Stimulated activated naive CD8-positive, alpha-beta T cell treated with anti-CD3 and anti-CD28 coated beads, Interleukin-15, amount 100 ng/mL, for 72 hours (primary cell): ENCODE data around the gene GPR37L1.

Experiments used
- ATAC-seq: fragments of 150-1000 bp; cut with Tn5 transposase; 2 replicates; pipeline ENCODE4 v1.10.0; 2021; ENCODE audit warnings: mild to moderate bottlenecking, moderate library complexity
- DNase-seq, 2 donors: peaks; one replicate each; pipeline ENCODE4 v3.0.0; 2021 to 2022
- H3K27ac Mint-ChIP-seq, 2 donors: one replicate each; pipeline ENCODE4 v1.8.0; 2022; ENCODE audit warnings: mild to moderate bottlenecking in 2 of 2, mixed read lengths in 2 of 2, moderate library complexity in 2 of 2
- H3K27me3 Mint-ChIP-seq: one replicate; pipeline ENCODE4 v1.8.0; 2022; ENCODE audit warnings: mixed read lengths
- H3K4me1 Mint-ChIP-seq: one replicate; pipeline ENCODE4 v1.8.0; 2022; ENCODE audit warnings: mild to moderate bottlenecking, mixed read lengths
- H3K4me3 Mint-ChIP-seq, 2 donors: one replicate each; pipeline ENCODE4 v1.8.0; 2022; ENCODE audit warnings: mild to moderate bottlenecking in 2 of 2, mixed read lengths in 2 of 2, moderate library complexity in 1 of 2
- H3K9me3 Mint-ChIP-seq, 2 donors: one replicate each; pipeline ENCODE4 v1.8.0; 2022; ENCODE audit warnings: mixed read lengths in 2 of 2

GPR37L1 gene

GRCh38 chr1:202154766-202155477 lies 32.2 kb downstream of the GPR37L1 start:
- Mint-ChIP-seq H3K27me3 (no peaks in the 10 kb centered on the region), H3K4me1 (peaks cover 72% of the 10 kb centered on the region), H3K27ac (peak overlapping the region; percentile 74 to 77), H3K9me3 (no peaks in the 10 kb centered on the region), H3K4me3 (peak overlapping the region in 1 of 2 donors; percentile 35)
- DNase-seq, result peak in 1 of 2 donors; percentile 41
- no peak for ATAC-seq

GRCh38 chr1:202155478-202156021 lies 32.8 kb downstream of the GPR37L1 start:
- H3K4me1 Mint-ChIP-seq, result peaks cover 66% of the 10 kb centered on the region
- ATAC-seq, result no peak

GRCh38 chr1:202156590-202156989 lies 33.9 kb downstream of the GPR37L1 start:
- Mint-ChIP-seq H3K27ac (no peak overlapping the region), H3K4me1 (peaks cover 68% of the 10 kb centered on the region), H3K9me3 (no peaks in the 10 kb centered on the region), H3K27me3 (no peaks in the 10 kb centered on the region), H3K4me3 (peak overlapping the region in 1 of 2 donors; percentile 48)
- ATAC-seq (no peak), DNase-seq (no peak)

More at GRCh38 chr1:202155478-202156021, 32.8 kb downstream of the GPR37L1 start:
- no peaks in the 10 kb centered on the region for H3K27me3 Mint-ChIP-seq
- DNase-seq, result no peak
- H3K4me3 Mint-ChIP-seq, result no peak overlapping the region
- no peaks in the 10 kb centered on the region for H3K9me3 Mint-ChIP-seq
- peak overlapping the region in 1 of 2 donors; percentile 93 for H3K27ac Mint-ChIP-seq

- Mint-ChIP-seq H3K27ac (peak overlapping the region; percentile 27 to 76), H3K9me3 (no peaks in the 10 kb centered on the region), H3K4me1 (peaks cover 81% of the 10 kb centered on the region), H3K4me3 (peak overlapping the region; percentile 99 to 100), H3K27me3 (no peaks in the 10 kb centered on the region)
- DNase-seq (no peak), ATAC-seq (no peak)
Observed at GRCh38 chr1:202157945-202158344, 35.2 kb downstream of the GPR37L1 start.

GRCh38 chr1:202158810-202159533 lies 36.3 kb downstream of the GPR37L1 start:
- Mint-ChIP-seq H3K4me1 (peaks cover 83% of the 10 kb centered on the region), H3K9me3 (no peaks in the 10 kb centered on the region), H3K4me3 (peak overlapping the region; percentile 99 to 100), H3K27me3 (no peaks in the 10 kb centered on the region), H3K27ac (peak overlapping the region; percentile 99 to 100)
- DNase-seq (peak; percentile 36 to 54), ATAC-seq (peak; percentile 10)

- peak overlapping the region; percentile 99 to 100 for H3K4me3 Mint-ChIP-seq
- ATAC-seq (peak; percentile 65), DNase-seq (peak; percentile 63 to 80)
- H3K27ac Mint-ChIP-seq, result peak overlapping the region; percentile 99 to 100
- no peaks in the 10 kb centered on the region for H3K9me3 Mint-ChIP-seq
- peaks cover 86% of the 10 kb centered on the region for H3K4me1 Mint-ChIP-seq
- H3K27me3 Mint-ChIP-seq, result no peaks in the 10 kb centered on the region
Observed at GRCh38 chr1:202159534-202160371, 37.0 kb downstream of the GPR37L1 start.

- Mint-ChIP-seq H3K9me3 (no peaks in the 10 kb centered on the region), H3K4me1 (peaks cover 86% of the 10 kb centered on the region), H3K27ac (peak within 1 kb of the TSS; percentile 99 to 100), H3K4me3 (peak within 1 kb of the TSS; percentile 99 to 100), H3K27me3 (no peaks in the 10 kb centered on the region)
- ATAC-seq (peak; percentile 78), DNase-seq (peak; percentile 83 to 92)
Observed at GRCh38 chr1:202160377-202160940, 37.7 kb downstream of the GPR37L1 start, which contains the start of gene PTPN7. Gene PTPN7 (minus strand): TSS chr1:202160602. CDS start chr1:202159402, 1,200 bp downstream.

- Mint-ChIP-seq H3K27ac (peak overlapping the region; percentile 89 to 100), H3K9me3 (no peaks in the 10 kb centered on the region), H3K4me3 (peak overlapping the region; percentile 99 to 100), H3K27me3 (no peaks in the 10 kb centered on the region), H3K4me1 (peaks cover 86% of the 10 kb centered on the region)
- ATAC-seq, result no peak
- no peak for DNase-seq
Observed at GRCh38 chr1:202161151-202162046, 38.7 kb downstream of the GPR37L1 start.

- ATAC-seq (peak; percentile 38), DNase-seq (peak; percentile 51 to 74)
- Mint-ChIP-seq H3K9me3 (no peaks in the 10 kb centered on the region), H3K27ac (peak overlapping the region; percentile 89 to 91), H3K27me3 (no peaks in the 10 kb centered on the region), H3K4me1 (peaks cover 89% of the 10 kb centered on the region), H3K4me3 (peak overlapping the region; percentile 99 to 100)
Observed at GRCh38 chr1:202162047-202162417, 39.3 kb downstream of the GPR37L1 start.

GRCh38 chr1:202162418-202163280 lies 39.9 kb downstream of the GPR37L1 start:
- no peaks in the 10 kb centered on the region for H3K9me3 Mint-ChIP-seq
- H3K4me1 Mint-ChIP-seq, result peaks cover 89% of the 10 kb centered on the region
- DNase-seq (no peak), ATAC-seq (no peak)
- no peaks in the 10 kb centered on the region for H3K27me3 Mint-ChIP-seq
- H3K27ac Mint-ChIP-seq, result peak overlapping the region; percentile 92 to 96
- H3K4me3 Mint-ChIP-seq, result peak overlapping the region; percentile 99 to 100

GRCh38 chr1:202163281-202164270 lies 40.9 kb downstream of the GPR37L1 start:
- Mint-ChIP-seq H3K4me3 (peak overlapping the region; percentile 79 to 99), H3K27me3 (no peaks in the 10 kb centered on the region), H3K27ac (peak overlapping the region; percentile 49 to 96), H3K4me1 (peaks cover 89% of the 10 kb centered on the region), H3K9me3 (no peaks in the 10 kb centered on the region)
- no peak for DNase-seq
- no peak for ATAC-seq

GRCh38 chr1:202164271-202165037 lies 41.7 kb downstream of the GPR37L1 start:
- Mint-ChIP-seq H3K27ac (peak overlapping the region; percentile 89 to 90), H3K4me1 (peaks cover 82% of the 10 kb centered on the region), H3K27me3 (no peaks in the 10 kb centered on the region), H3K9me3 (no peaks in the 10 kb centered on the region), H3K4me3 (peak overlapping the region; percentile 79 to 99)
- DNase-seq (peak; percentile 58 to 79), ATAC-seq (peak; percentile 70)
